ENCODE measurements around the gene SNX17.

SNX17 gene

GRCh38 chr2:27370026-27370815 is at the start of gene SNX17, which contains the start of gene EIF2B4:
Gene SNX17 (plus strand): TSS chr2:27370616. CDS start chr2:27370744, 128 bp downstream.
Gene EIF2B4 (minus strand): TSS chr2:27370338. CDS start chr2:27370314, 24 bp downstream.
- peak; percentile 99 for DNase-seq (ENCODE audit: low read depth)
- TF ChIP-seq CTCF (IDR thresholded peaks at IDR 0.05; ENCODE audit: insufficient read depth, low read depth, low read length, missing control alignments) = peak; percentile 66

DNA sequence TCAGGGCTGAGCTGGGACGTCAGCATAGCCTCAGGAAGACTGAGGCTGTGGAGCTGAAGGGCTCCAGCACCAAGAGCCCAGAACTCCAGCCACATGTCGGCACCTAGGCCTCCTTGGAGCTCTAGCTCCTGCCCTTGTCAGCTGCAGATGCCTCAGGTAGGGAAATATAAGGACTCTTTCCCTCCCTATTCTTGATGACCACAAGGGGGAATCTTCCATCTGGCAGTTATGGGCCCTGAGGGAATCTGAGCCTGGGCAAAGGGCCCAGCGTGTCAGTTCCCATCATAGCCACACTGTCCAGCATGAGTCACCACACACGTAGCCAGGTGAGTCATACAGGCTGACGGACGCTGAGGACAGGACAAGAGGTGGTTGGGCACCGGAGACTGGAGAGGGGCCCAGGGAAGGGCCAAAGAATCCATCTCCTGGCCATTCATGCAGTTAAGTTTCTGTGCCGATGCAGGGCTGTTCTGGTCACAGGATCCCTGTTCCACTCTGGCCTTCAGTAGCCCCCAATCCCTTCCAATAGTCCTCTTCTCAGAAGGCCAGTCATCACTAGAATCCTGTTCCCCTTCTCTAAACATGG is 49.4 kb upstream of the SNX17 start:
- TF ChIP-seq CTCF (IDR thresholded peaks at IDR 0.05; ENCODE audit: insufficient read depth, low read depth, low read length, missing control alignments) = peak; percentile 61
- H3K4me3 ChIP-seq (ENCODE audit: low read length) = no peak overlapping the region
- peak; percentile 98 for DNase-seq (ENCODE audit: low read depth)

More at GRCh38 chr2:27370026-27370815, at the start of gene SNX17, which contains the start of gene EIF2B4:
- peak within 1 kb of the TSS; percentile 95 for H3K4me3 ChIP-seq (ENCODE audit: low read length)

GRCh38 chr2:27322301-27322765 is 48.1 kb upstream of the SNX17 start:
- TF ChIP-seq CTCF (IDR thresholded peaks at IDR 0.05; ENCODE audit: insufficient read depth, low read depth, low read length, missing control alignments) = no peak
- DNase-seq (ENCODE audit: low read depth) = peak; percentile 20
- peak overlapping the region; percentile 91 for H3K4me3 ChIP-seq (ENCODE audit: low read length)

GRCh38 chr2:27322766-27323595 is 47.4 kb upstream of the SNX17 start, which contains the start of gene MPV17:
Gene MPV17 (minus strand): TSS chr2:27323097. CDS start chr2:27322517, 580 bp downstream.
- peak within 1 kb of the TSS; percentile 91 for H3K4me3 ChIP-seq (ENCODE audit: low read length)

GRCh38 chr2:27323596-27324285 is 46.7 kb upstream of the SNX17 start:
- H3K4me3 ChIP-seq (ENCODE audit: low read length) = peak overlapping the region; percentile 91
- DNase-seq (ENCODE audit: low read depth) = peak; percentile 59
- TF ChIP-seq CTCF (IDR thresholded peaks at IDR 0.05; ENCODE audit: insufficient read depth, low read depth, low read length, missing control alignments) = no peak

More at GRCh38 chr2:27322766-27323595, 47.4 kb upstream of the SNX17 start, which contains the start of gene MPV17:
- peak; percentile 95 for DNase-seq (ENCODE audit: low read depth)
- no peak for TF ChIP-seq CTCF (IDR thresholded peaks at IDR 0.05; ENCODE audit: insufficient read depth, low read depth, low read length, missing control alignments)

- no peak for TF ChIP-seq CTCF (IDR thresholded peaks at IDR 0.05; ENCODE audit: insufficient read depth, low read depth, low read length, missing control alignments)
- no peak overlapping the region for H3K4me3 ChIP-seq (ENCODE audit: low read length)
- DNase-seq (ENCODE audit: low read depth) = no peak
These were observed 45.7 kb upstream of the SNX17 start for GRCh38 chr2:27324720-27325119.

Data from epithelial cell of esophagus (primary cell).